CD8-positive, alpha-beta memory T cell (primary cell): ENCODE measurements around the gene TMCC2. TPM values are rescaled to one million over a fixed set of nuclear protein-coding genes. Genes with fewer than 3 reads are reported as not detected.
A peak's percentile ranks its signal among the peaks of the same experiment; 100 is the strongest.
"Not testable (repeated sequence)": the region's sequence is repeated elsewhere in the genome, so short reads cannot be mapped to it uniquely, and the experiment has no call there.

ENCODE experiments used
- CTCF ChIA-PET: fragments of 350-600 bp; sonication (Branson Sonifier 250); formaldehyde crosslinking; loops from one replicate; lab custom pipeline; 2021; ENCODE audit warnings: antibody characterized with exemption; lab: Charles Lee
- POLR2A ChIA-PET: fragments of 350-600 bp; sonication (Branson Sonifier 250); formaldehyde crosslinking; loops from one replicate; lab custom pipeline; 2021; ENCODE audit warnings: antibody characterized with exemption; lab: Charles Lee
- DNase-seq, 5 donors: peaks; one replicate each; pipeline versions ENCODE4 v3.0.0 to v3.0.0-alpha.2; 2020 to 2022; ENCODE audit warnings: mixed read lengths in 1 of 5
- H3K27ac ChIP-seq: one replicate; pipeline ENCODE4 v1.7.0; 2013; ENCODE audit warnings: low read depth, mild to moderate bottlenecking, low read length, moderate library complexity
- H3K27me3 ChIP-seq: 2 replicates; pipeline ENCODE4 v1.7.0; 2013; ENCODE audit warnings: low read length, mild to moderate bottlenecking; ENCODE audit not compliant: insufficient read depth, poor library complexity, severe bottlenecking
- H3K36me3 ChIP-seq: 2 replicates; pipeline ENCODE4 v1.7.0; 2013; ENCODE audit warnings: mild to moderate bottlenecking, low read length, moderate library complexity; ENCODE audit not compliant: insufficient read depth
- H3K4me1 ChIP-seq: 2 replicates; pipeline ENCODE4 v1.7.0; 2013; ENCODE audit warnings: mild to moderate bottlenecking, low read length, moderate library complexity; ENCODE audit not compliant: insufficient read depth
- H3K4me3 ChIP-seq: 2 replicates; pipeline ENCODE4 v1.7.0; 2013; ENCODE audit warnings: mild to moderate bottlenecking, low read length
- H3K9me3 ChIP-seq: 2 replicates; pipeline ENCODE4 v1.7.0; 2013; ENCODE audit warnings: mild to moderate bottlenecking, low read length
- H3K27ac Mint-ChIP-seq, 8 donors: one replicate each; pipeline ENCODE4 v1.8.0; 2020 to 2021; ENCODE audit warnings: mixed read lengths in 8 of 8, mild to moderate bottlenecking in 6 of 8, inconsistent platforms in 3 of 8, moderate library complexity in 3 of 8
- H3K27me3 Mint-ChIP-seq, 2 donors: one replicate each; pipeline ENCODE4 v1.8.0; 2020 to 2021; ENCODE audit warnings: mixed read lengths in 2 of 2, mild to moderate bottlenecking in 1 of 2, moderate library complexity in 1 of 2
- H3K36me3 Mint-ChIP-seq, 3 donors: one replicate each; pipeline ENCODE4 v1.8.0; 2020 to 2021; ENCODE audit warnings: mixed read lengths in 3 of 3, inconsistent platforms in 1 of 3, mild to moderate bottlenecking in 1 of 3
- H3K4me1 Mint-ChIP-seq, 3 donors: one replicate each; pipeline ENCODE4 v1.8.0; 2020 to 2021; ENCODE audit warnings: mixed read lengths in 3 of 3, inconsistent platforms in 1 of 3, mild to moderate bottlenecking in 1 of 3
- H3K4me3 Mint-ChIP-seq, 7 donors: one replicate each; pipeline ENCODE4 v1.8.0; 2020 to 2021; ENCODE audit warnings: mixed read lengths in 7 of 7, mild to moderate bottlenecking in 6 of 7, moderate library complexity in 4 of 7, inconsistent platforms in 2 of 7
- H3K9me3 Mint-ChIP-seq, 5 donors: one replicate each; pipeline ENCODE4 v1.8.0; 2020 to 2022; ENCODE audit warnings: mixed read lengths in 5 of 5, mild to moderate bottlenecking in 3 of 5, moderate library complexity in 2 of 5, inconsistent platforms in 1 of 5
- polyA plus RNA-seq: library from polyadenylated mRNA; unstranded; fragments of 300-500 nt; fragmentation: Illumina TruSeq; gene quantifications from one replicate; pipeline ENCODE4 v1.2.3, GENCODE V29; 2021
- total RNA-seq, 2 experiments: library from RNA; stranded (reverse); gene quantifications; one replicate each; pipeline ENCODE4 v1.2.3, GENCODE V29; 2021

Gene TMCC2
- total and polyA plus RNA-seq, 3 experiments from 2014 or later = 1.4 to 8.4 (median 7.1) TPM

- Histone ChIP-seq H3K27me3 (no peaks in the 10 kb centered on the region), H3K9me3 (no peaks in the 10 kb centered on the region), H3K27ac (no peak overlapping the region), H3K36me3 (no peaks in the 10 kb centered on the region), H3K4me3 (peak overlapping the region; percentile 48), H3K4me1 (peaks cover 17% of the 10 kb centered on the region)
- H3K4me1 Mint-ChIP-seq = peaks cover 21 to 29% (median 27%) of the 10 kb centered on the region in 3 donors
- DNase-seq = peak; percentile 31 to 79 (median 64)
- ChIA-PET POLR2A (interaction anchor here (0.6 to 3.1 kb wide), 3 partner anchors 18 to 59 kb away, joined by 3 to 24 read pairs (median 3); partner anchors contain the start of gene DSTYK), CTCF (interaction anchor here (0.6 to 4.6 kb wide), 16 partner anchors 10 to 431 kb away, joined by 3 to 69 read pairs (median 4); partner anchors contain the start of gene RBBP5)
- H3K9me3 Mint-ChIP-seq = no peaks in the 10 kb centered on the region
- H3K27me3 Mint-ChIP-seq = peaks cover 4 to 9% of the 10 kb centered on the region in 2 donors
- H3K27ac Mint-ChIP-seq = peak overlapping the region; percentile 53 to 97 (median 84)
- H3K36me3 Mint-ChIP-seq = peaks cover 0 to 6% (median 0%) of the 10 kb centered on the region in 3 donors
- peak overlapping the region; percentile 86 to 97 (median 95) for H3K4me3 Mint-ChIP-seq
Measured at GRCh38 chr1:205229399-205229871, 1.7 kb downstream of the TMCC2 start.

GRCh38 chr1:205229916-205230700 lies 2.4 kb downstream of the TMCC2 start:
- Histone ChIP-seq H3K27me3 (no peaks in the 10 kb centered on the region), H3K4me3 (no peak overlapping the region), H3K9me3 (no peaks in the 10 kb centered on the region), H3K4me1 (peaks cover 17% of the 10 kb centered on the region), H3K36me3 (no peaks in the 10 kb centered on the region), H3K27ac (no peak overlapping the region)
- no peak for DNase-seq
- no peaks in the 10 kb centered on the region for H3K9me3 Mint-ChIP-seq
- peak overlapping the region in 6 of 8 donors; percentile 49 to 82 (median 70) for H3K27ac Mint-ChIP-seq
- H3K27me3 Mint-ChIP-seq = peaks cover 6 to 9% of the 10 kb centered on the region in 2 donors
- H3K36me3 Mint-ChIP-seq = peaks cover 0 to 6% (median 0%) of the 10 kb centered on the region in 3 donors
- ChIA-PET POLR2A (interaction anchor here (0.5 to 3.1 kb wide), 3 partner anchors 19 to 563 kb away, joined by 3 to 24 read pairs (median 7); partner anchors contain the start of gene DSTYK), CTCF (interaction anchor here (0.6 to 4.6 kb wide), 14 partner anchors 10 to 429 kb away, joined by 3 to 69 read pairs (median 5); partner anchors contain the start of gene RBBP5)
- peaks cover 21 to 29% (median 27%) of the 10 kb centered on the region in 3 donors for H3K4me1 Mint-ChIP-seq
- H3K4me3 Mint-ChIP-seq = peak overlapping the region; percentile 86 to 97 (median 95)

GRCh38 chr1:205230982-205231381 lies 3.2 kb downstream of the TMCC2 start:
- Histone ChIP-seq H3K4me3 (no peak overlapping the region), H3K27ac (no peak overlapping the region), H3K27me3 (no peaks in the 10 kb centered on the region), H3K4me1 (peaks cover 17% of the 10 kb centered on the region), H3K36me3 (no peaks in the 10 kb centered on the region), H3K9me3 (no peaks in the 10 kb centered on the region)
- Mint-ChIP-seq H3K27ac (peak overlapping the region in 1 of 8 donors; percentile 78), H3K9me3 (no peaks in the 10 kb centered on the region), H3K4me1 (peaks cover 21 to 29% (median 27%) of the 10 kb centered on the region in 3 donors), H3K36me3 (peaks cover 0 to 6% (median 0%) of the 10 kb centered on the region in 3 donors), H3K27me3 (peaks cover 4 to 6% of the 10 kb centered on the region in 2 donors), H3K4me3 (peak overlapping the region in 2 of 7 donors; percentile 65)
- ChIA-PET POLR2A (no interaction called here), CTCF (interaction anchor here (4.6 kb wide), 1 partner anchor 24 kb away, joined by 69 read pairs; no protein-coding TSS in a partner anchor)
- DNase-seq = no peak

- Mint-ChIP-seq H3K9me3 (no peaks in the 10 kb centered on the region), H3K27ac (no peak overlapping the region), H3K4me3 (no peak overlapping the region), H3K36me3 (peaks cover 0 to 6% (median 0%) of the 10 kb centered on the region in 3 donors), H3K27me3 (peaks cover 2 to 7% of the 10 kb centered on the region in 2 donors), H3K4me1 (peaks cover 18 to 26% (median 25%) of the 10 kb centered on the region in 3 donors)
- no peaks in the 10 kb centered on the region for H3K27me3 ChIP-seq
- ChIA-PET CTCF (no interaction called here), POLR2A (no interaction called here)
- no peaks in the 10 kb centered on the region for H3K36me3 ChIP-seq
- H3K9me3 ChIP-seq = no peaks in the 10 kb centered on the region
- no peak overlapping the region for H3K4me3 ChIP-seq
- no peak for DNase-seq
- no peak overlapping the region for H3K27ac ChIP-seq
- peaks cover 13% of the 10 kb centered on the region for H3K4me1 ChIP-seq
Measured at GRCh38 chr1:205232127-205232820, 4.5 kb downstream of the TMCC2 start.

GRCh38 chr1:205232945-205233397 lies 5.2 kb downstream of the TMCC2 start:
- Mint-ChIP-seq H3K27ac (no peak overlapping the region), H3K4me3 (no peak overlapping the region), H3K36me3 (peaks cover 0 to 6% (median 0%) of the 10 kb centered on the region in 3 donors), H3K4me1 (peaks cover 16 to 25% (median 22%) of the 10 kb centered on the region in 3 donors), H3K27me3 (peaks cover 4 to 6% of the 10 kb centered on the region in 2 donors), H3K9me3 (no peaks in the 10 kb centered on the region)
- no peaks in the 10 kb centered on the region for H3K36me3 ChIP-seq
- H3K9me3 ChIP-seq = no peaks in the 10 kb centered on the region
- ChIA-PET POLR2A (no interaction called here), CTCF (interaction anchor here (1.7 kb wide), 1 partner anchor 24 kb away, joined by 3 read pairs; no protein-coding TSS in a partner anchor)
- H3K4me3 ChIP-seq = no peak overlapping the region
- H3K27me3 ChIP-seq = no peaks in the 10 kb centered on the region
- no peak for DNase-seq
- peaks cover 11% of the 10 kb centered on the region for H3K4me1 ChIP-seq
- no peak overlapping the region for H3K27ac ChIP-seq

GRCh38 chr1:205233986-205234385 lies 6.2 kb downstream of the TMCC2 start:
- H3K27ac Mint-ChIP-seq, H3K27me3 ChIP-seq, H3K27ac ChIP-seq, H3K9me3 Mint-ChIP-seq, H3K9me3 ChIP-seq, H3K36me3 Mint-ChIP-seq, H3K27me3 Mint-ChIP-seq, DNase-seq, H3K36me3 ChIP-seq, H3K4me3 Mint-ChIP-seq, H3K4me3 ChIP-seq, POLR2A ChIA-PET: not testable (repeated sequence)
- peaks cover 11% of the 10 kb centered on the region for H3K4me1 ChIP-seq
- CTCF ChIA-PET = interaction anchor here (1.7 kb wide), 1 partner anchor 23 kb away, joined by 3 read pairs; no protein-coding TSS in a partner anchor
- H3K4me1 Mint-ChIP-seq = peaks cover 9 to 16% (median 15%) of the 10 kb centered on the region in 3 donors

GRCh38 chr1:205235951-205236350 lies 8.2 kb downstream of the TMCC2 start:
- H3K4me1 ChIP-seq = no peaks in the 10 kb centered on the region
- H3K9me3 ChIP-seq = no peaks in the 10 kb centered on the region
- H3K36me3 Mint-ChIP-seq = no peaks in the 10 kb centered on the region
- H3K27me3 ChIP-seq = no peaks in the 10 kb centered on the region
- POLR2A ChIA-PET = interaction anchor here (0.7 kb wide), 1 partner anchor 100 kb away, joined by 3 read pairs; no protein-coding TSS in a partner anchor
- no peak overlapping the region for H3K4me3 Mint-ChIP-seq
- peaks cover 4% of the 10 kb centered on the region in 2 donors for H3K27me3 Mint-ChIP-seq
- no peak for DNase-seq
- CTCF ChIA-PET = interaction anchor here (0.8 kb wide), 1 partner anchor 20 kb away, joined by 5 read pairs; no protein-coding TSS in a partner anchor
- no peak overlapping the region for H3K4me3 ChIP-seq
- no peaks in the 10 kb centered on the region for H3K9me3 Mint-ChIP-seq
- no peak overlapping the region for H3K27ac Mint-ChIP-seq
- no peaks in the 10 kb centered on the region for H3K36me3 ChIP-seq
- peaks cover 0 to 3% (median 0%) of the 10 kb centered on the region in 3 donors for H3K4me1 Mint-ChIP-seq
- no peak overlapping the region for H3K27ac ChIP-seq
